ENCODE results near the gene MAP3K5.

Gene MAP3K5

DNA sequence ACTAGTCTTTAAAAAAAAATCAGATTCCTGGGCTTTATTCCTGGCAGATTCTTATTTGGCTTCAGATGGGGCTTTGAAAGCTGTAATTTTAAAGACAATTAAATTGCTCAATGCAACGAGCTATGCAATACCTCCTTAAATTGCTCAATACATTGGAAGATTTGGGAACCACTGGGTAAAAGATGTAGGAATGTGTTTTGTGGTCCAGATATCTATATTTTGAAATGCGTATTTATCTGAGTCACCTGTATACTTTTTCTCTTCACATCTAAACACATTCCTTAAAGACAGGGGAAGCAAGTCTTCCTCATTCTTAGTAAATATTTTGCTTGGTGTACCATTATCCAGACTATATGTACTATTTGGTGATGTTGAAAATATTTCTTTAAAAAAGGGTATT, 212.5 kb downstream of the MAP3K5 start:
- no peak for DNase-seq (ENCODE audit: low spot score)

DNA sequence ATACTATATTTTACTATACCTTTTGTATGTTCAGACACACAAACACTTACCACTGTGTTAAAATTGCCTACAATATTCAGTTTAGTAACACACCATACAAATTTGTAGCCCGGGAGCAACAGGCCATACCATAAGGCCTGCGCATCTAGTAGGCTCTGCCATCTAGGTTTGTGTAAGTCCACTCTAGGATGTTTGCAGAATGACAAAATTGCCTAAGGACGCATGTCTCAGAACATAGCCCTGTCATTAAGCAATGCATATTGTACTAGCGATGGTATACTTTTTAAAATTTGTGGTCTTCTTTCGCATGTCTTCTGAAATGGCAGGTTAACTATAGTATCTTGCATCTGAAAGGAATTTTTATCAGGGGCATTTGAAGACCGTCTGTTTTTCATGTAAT, 215.5 kb downstream of the MAP3K5 start:
- DNase-seq (ENCODE audit: low spot score): no peak

DNA sequence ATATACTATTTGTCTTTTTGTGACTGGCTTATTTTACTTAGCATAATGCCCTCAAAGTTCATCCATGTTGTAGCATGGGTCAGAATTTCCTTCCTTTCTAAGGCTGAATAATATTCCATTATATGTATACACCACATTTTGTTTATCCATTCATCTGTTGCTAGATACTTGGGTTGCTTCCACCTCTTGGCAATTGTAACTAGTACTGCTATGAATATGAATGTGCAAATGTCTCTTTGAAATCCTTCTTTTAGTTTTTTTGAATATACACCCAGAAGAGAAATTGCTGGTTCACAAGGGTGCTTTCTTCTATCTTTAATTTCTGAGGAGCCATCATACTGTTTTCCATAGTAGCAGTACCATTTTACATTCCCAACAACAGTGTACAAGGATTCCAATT, 220.8 kb downstream of the MAP3K5 start:
- DNase-seq (ENCODE audit: low spot score): no peak

DNA sequence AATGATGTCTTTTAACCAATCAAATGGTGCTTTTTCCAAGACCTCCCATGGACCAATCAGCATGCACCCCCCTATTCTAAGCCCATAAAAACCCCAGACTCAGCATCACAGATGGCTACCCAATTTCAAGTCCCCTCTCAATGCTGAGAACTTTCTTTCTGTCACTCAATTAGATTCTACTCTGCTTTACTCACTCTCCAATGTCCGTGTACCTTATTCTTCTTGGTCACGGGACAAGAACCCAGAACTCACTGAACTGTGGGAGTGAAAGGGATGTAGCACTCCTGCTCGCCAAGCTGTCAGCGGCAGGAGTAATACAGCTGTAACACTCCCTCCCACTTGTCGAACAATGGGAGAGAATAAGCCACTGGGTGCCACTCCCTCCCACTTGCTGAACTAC, 221.2 kb downstream of the MAP3K5 start:
- no peak for DNase-seq (ENCODE audit: low spot score)

DNA sequence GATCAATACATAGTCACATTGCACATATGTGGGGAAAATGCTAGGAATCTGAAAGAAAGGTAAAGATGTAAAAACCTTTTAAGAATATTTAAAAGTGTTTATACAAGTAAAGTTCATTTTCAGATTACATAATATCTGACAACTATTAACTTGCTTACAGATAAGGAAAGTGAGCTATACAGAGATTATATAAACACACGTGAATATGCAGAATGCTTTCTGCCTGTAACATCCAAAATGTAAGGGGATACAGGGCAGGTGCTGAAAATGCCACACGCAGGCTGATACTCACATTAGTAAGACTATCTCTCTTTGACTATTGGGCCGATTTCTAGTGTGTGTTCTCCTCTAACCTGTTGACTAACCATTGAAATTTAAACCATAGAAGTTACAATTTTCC, 224.1 kb downstream of the MAP3K5 start:
- DNase-seq (ENCODE audit: low spot score): no peak

DNA sequence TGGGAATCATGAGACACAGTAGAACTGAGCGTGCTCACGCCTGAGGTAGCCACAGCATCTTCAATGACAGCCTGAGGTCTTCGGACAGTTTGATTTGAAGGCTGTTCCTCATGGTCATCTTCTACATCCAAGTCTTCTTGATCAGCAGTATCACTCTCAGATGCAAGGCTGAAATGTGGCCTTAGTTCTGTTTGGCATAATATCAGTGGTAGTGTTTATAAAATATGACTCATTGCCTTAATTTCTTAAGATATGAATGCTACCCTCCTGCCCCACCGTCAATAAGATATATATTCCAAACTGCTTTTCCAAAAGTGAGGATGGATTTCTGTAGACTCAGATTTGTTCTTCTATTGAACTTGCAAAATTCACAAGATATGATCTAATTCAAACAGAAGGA, 224.6 kb downstream of the MAP3K5 start:
- no peak for DNase-seq (ENCODE audit: low spot score)

DNA sequence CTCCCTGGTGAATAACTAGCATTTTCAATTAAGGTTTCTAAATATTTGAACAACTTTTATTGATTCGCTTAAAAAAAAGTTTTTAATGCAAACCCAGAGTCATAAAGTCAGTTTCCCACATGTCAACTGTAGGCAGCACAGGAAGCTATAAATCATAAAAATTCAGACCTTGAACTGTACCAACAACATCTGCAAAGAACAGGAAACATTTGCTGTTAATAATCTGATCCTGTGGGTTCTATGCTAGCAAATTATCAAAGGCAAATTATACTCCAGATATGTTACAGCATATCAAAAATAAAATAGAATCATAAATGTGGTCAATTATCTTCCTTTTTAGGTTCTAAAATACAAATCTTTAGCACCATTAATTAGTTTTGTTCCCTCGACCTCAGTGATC, 225.4 kb downstream of the MAP3K5 start:
- DNase-seq (ENCODE audit: low spot score): no peak

DNA sequence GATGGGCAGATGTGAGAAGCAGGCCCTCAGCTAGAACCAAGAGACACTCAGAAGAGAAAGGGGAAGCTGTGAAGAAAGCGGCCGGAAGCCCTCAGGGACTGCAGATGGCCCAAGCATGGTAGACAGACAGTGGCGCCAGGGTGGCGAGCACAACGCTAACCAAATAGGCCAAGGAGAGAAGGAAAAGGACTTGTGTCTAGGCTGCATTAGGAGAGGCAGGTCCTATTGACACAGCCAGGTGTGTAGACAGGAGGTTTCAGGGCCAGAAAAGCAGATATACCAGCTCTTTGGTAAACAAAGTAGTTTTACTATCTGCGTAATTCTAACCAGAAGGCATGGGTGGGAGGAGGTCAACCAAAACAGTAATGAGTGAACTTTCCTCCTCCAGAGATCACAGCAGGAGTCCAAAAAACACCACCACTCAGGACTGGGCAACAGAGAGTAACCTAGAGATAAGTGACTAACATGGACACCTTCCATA, 226.2 kb downstream of the MAP3K5 start:
- DNase-seq (ENCODE audit: low spot score): no peak

DNA sequence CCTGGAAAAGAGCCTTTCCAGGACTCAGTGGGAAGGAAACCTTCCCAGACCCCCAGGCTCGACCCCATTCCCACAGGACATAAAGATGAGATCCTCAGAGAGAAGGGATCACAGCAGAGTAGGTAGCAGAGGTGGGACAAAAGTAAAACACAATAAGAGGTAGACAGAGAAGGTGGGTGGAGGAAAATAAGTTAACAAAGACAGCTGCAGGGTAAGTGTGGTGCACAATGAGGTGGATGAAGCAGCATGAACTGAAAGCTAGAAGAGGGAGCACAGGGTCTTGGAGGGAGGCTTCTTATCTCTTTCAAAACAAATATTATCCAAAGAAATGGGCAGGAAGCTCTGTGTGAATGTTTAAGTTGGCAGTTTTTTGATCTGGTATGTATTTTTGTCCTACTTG, 228.1 kb downstream of the MAP3K5 start:
- no peak for DNase-seq (ENCODE audit: low spot score)

DNA sequence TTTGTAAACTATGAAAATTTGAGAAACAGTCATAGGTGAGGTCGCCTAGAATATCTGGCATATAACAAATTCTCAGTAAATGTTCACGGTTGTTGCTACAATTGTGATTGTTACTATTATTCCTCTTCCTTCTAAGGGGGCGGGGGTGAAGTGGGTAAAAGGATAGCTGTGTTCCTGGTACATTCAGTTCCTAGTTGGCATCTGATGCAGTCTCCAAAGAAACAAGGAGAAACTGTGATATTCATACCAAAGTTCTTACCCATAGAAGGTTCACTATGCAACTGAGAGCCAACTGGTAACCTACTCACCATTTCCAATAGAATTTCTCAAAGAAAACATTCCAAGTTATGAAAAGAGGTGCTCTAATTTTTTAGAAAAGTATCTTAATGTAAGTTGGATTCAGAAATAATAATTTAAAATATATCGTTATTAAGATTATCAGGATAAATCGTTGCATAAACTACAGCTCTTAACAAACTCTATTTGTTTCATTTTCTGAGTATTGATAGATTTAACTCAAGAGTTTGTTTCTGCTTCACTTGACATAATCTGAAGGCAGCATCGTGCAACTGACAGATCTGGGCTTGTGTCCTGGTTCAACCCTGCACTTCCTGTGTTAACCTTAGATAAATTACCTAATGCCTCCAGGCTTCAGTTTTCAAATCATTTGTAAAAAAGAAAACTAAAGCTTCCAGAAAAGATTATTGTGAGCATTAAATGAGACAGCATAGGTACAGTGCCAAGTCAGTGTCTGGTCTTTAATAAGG, 228.7 kb downstream of the MAP3K5 start:
- no peak for DNase-seq (ENCODE audit: low spot score)

DNA sequence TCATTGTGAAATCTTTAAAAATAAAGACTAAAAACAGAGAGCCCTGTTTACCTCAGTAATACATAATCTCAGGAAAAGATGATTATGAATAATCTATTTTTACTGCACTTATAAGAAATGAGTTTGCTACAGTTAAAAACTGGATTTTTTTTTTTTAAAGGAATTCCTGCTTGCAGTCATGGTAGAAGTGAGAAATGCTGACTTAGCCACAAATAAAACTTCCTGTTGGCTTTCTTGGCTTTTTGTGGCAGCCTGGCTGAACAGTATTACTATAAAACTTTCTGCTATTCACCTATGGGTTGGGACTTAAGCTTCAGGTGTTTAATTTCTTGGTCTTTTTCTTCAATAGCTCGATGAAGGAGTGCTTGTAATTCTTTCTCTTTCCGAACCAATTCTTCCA, 230.1 kb downstream of the MAP3K5 start:
- no peak for DNase-seq (ENCODE audit: low spot score)

DNA sequence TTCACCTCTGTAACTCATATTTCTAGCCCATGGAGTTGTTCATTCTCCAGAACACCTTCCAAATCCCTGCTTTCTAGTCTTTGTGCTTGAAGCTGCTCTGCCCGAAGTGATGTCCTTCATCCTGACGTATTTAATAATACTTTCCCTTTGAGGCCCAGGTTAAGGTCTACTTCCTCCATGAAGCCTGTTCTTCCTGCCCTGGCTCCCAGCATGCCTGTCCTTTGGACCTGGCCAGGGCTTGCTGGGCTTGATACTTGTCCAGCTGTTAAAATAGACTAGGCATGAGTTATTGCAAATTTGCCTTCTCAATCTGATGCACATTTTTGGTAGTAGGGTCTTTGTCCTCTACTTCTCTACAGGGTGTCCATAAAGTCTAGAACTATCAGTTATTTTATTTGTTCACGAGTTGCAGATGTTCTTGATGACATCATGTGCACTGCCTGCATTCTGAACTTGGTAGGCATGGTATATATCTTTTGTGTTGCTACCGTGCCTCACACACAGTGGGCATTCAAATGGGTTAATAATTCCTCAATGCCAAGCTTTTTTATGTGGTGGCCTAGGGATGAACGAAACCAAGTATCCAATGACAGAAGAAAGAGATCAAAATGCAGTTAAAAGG, 239.0 kb downstream of the MAP3K5 start:
- no peak for DNase-seq (ENCODE audit: low spot score)

DNA sequence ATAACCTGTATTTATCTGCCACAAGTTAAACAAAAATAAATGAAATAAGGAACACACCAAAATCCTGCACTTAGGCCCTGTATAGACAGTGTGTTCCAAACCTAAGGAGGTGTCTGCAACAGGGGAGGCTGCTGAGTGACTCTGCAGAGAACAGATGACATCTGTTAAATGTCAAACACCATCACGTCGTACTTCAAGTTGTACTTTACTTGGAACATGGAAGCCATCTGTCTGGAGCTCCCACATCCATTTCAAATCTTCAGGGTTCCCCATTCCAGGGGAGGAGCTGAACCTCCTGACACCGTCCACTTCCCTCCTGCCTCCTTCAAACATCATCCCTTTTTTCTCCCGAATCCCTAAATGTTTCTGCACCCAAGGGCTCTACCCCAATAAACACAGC, 240.2 kb downstream of the MAP3K5 start:
- no peak for DNase-seq (ENCODE audit: low spot score)

DNA sequence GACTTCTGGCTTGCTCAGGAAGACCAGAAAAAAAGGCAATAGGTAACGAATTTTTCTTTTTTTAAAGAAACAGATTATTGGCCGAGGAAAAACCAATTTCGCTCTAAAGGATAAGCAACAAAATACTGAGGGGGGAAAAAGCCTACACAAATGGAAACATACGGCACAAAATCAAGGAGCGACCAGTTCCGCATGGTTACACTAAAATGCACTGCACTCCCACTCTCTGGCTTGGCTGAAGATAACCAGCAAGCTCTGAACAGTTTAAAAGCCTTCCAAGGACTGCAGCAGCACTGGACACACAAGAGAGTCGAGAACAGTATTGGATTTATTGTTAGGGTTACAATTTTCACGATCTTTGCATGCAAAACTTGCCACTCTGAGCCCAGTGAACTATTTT, 241.2 kb downstream of the MAP3K5 start:
- DNase-seq (ENCODE audit: low spot score): no peak

DNA sequence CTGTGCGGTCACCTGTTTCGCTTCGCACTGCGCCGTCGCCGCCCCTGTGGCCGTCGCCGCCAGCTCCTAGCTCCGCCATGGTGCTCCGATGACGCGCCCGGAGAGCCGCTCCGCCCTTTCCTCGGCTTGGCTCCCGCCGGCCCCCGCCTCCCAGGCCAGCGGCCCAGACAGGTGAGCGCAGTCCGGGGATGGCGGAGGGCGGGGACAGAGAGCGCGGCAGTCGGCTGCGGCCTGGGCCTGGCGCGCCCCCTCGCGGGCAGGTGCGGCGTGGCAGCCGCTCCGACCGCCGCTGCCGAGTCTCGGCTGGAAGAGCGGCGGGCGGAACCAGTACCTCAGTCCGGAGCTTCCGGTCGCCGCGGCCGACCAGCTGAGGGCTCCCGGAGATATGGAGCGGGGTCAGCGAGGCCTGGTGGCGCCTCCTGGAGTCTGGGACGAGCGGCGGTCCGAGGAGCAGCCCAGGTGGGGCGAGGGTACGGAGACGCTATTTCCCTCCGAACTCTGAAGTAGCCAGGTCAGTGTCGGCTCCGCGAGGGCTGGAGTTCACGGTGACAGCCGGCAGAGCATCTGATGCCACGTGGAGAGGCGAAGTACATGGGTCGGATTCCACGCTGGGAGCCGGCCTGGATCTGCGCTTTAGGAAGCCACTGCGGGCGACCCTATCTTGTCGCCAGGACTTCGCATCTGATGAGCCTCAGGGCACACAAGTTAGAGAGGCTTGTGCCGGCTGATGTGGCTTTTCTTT, 241.8 kb downstream of the MAP3K5 start, which contains the start of gene MAP7:
Gene MAP7, minus strand, starts transcription at position 93 of the 742 bp plus-strand sequence. Its CDS starts 14 bp downstream, at position 79.
- no peak for DNase-seq (ENCODE audit: low spot score)

DNA sequence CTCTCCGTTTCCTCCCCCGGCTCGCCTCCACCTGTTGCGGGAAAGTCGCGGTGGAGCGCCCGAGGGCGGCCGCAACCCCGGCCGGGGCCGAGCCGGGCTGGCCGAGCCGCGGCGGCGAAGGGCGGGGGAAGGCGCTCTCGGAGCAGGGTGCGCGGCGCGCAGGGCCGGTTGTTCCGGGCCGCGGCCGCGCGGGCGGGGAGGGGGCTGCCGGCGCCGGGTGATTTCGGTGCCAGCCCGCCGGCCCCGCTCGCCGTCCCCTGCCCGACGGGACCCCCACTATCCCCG, 242.3 kb downstream of the MAP3K5 start:
- DNase-seq (ENCODE audit: low spot score): no peak

DNA sequence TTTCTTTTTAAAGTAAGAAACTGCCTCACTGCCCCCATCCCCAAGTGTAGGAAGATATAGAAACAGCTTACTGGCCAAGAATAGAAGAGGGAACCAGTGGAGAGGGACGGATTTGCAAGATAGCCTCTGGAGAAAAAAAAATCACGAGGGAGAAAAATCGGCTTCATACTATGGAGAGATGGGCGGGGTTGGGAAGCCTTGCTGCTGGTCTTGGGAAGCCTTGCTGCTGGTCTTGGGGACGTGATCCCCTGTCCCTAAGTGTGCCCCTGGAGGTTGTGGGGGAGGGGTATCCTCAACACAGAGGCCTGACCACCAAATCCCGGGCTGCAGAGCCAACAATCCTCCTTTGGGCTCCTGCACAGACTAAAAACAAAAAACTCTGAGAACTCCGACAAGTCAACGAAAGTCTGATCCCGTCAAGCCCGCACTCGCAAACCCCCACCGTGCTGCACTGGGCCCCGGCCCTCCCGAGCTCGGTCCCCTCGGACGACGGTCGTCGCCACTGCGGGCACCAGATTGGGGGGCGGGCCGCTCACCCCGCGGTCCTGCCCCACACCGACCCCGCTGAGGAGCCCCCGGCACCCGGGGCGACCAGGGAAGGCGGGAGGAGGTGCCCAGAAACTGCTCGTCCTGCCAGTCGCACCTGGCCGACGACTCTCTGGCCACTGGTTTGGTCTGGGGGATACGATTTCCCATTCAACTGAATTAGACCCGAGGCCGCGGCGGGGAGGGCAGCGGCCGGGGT, 242.8 kb downstream of the MAP3K5 start:
- peak; percentile 48 for DNase-seq (ENCODE audit: low spot score)

DNA sequence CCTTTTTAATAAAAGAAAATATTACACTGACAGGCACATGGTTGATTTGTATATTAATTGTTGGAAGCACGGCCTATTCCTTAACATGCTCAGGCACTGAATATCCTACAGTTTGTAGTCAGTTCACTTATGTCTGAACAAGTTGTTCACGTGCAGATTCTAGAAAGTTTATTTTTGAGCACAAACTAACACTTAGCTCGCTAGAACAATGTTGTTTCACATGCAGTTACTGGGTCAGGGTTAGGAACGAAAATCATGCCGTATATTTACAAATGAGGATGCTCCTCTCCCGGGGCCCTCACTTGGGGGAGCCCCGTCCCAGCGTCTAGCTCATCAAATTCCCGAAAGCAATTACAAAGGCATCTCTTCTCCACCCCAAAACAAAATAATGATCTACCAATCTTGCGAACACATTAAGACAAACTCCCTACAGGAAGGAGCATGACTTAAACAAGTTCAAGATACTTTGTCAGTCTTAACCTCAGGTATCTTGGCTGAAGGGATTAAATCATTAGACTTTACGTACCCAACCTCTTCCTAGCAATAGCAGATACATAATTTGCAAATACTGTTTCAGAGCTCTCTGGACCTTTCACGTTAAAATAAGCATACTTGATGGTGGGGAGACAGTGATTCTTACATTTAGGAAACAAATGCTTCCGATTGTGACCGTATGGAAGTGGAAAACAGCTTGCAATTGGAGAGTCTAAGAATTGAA, 243.5 kb downstream of the MAP3K5 start:
- peak; percentile 62 for DNase-seq (ENCODE audit: low spot score)

DNA sequence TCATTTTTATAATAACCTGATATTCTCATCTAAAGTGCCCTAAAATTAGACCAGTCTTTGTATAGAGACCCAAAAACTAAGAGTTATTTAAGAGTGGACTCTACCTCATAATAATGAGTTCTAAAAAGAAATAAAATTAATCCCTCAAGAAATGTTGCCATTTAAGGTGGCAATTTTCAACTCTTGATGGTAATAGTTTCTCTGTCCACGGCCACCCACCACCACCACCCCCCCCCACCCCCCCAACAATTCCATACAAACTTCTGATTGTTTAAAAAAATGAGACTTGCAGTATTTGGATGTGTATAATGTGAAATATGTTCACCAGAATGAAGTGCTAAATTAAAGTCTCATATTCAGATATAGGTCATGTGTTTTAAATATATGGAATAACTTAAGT, 244.4 kb downstream of the MAP3K5 start:
- DNase-seq (ENCODE audit: low spot score): no peak

DNA sequence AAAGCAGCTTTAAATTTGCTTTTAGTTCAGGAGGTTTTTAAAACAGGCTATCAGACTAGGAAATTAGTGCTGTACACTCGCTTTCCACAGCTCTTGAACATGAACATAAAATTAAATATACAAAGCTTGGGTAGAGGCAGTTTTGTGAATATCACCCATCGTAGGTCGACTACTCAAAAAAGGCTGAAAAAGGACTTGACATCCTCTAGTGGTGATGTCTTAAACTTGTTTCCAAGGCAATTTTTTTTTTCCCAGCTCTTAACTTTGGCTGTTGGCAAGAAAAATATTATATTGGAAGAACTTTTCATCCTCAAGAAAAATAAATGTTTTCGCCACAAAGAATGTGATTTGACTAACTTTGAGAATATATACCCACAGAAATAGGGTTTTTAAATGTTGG, 244.9 kb downstream of the MAP3K5 start:
- DNase-seq (ENCODE audit: low spot score): peak; percentile 91

DNA sequence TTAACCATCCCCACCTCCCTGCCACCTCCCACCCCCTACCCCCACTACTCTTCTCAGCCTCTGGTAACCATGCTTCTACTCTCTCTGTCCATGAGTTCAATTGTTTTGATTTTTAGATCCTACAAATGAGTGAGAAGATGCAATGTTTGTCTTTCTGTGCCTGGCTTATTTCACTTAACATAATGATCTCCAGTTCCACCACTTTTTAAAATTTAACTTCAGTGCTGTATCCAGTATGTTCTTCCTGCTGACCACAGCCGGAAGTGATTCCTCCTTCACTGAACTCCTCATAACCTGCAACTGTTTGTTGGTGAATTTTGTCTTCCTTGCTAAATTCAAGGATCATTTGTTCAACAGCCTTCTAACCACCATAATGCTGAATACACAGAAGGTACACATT, 245.9 kb downstream of the MAP3K5 start:
- no peak for DNase-seq (ENCODE audit: low spot score)

DNA sequence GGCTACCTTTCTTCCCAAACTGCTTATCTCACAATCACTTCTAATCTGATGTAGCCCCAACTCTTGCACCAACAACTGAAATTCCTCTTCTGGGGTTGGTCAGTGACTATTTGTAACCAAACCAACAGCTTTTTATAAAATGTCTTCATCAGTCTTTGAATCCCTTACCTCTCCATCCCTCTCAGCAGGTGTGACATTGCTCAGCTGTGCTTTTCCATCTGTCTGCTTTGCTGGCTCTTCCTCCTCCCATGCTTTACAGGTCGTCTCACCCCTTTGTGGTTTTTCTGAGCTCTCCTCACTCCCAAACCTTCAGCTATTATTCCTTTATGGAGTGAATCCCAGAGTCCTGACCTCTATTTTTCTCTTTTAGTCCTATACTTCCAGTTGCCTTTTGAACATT, 248.0 kb downstream of the MAP3K5 start:
- DNase-seq (ENCODE audit: low spot score): no peak
